Activated gamma-delta T cell (primary cell): ENCODE data around the gene NCSTN.

Experiments used
- DNase-seq: peaks from one replicate; lab custom pipeline; 2025; lab: John Stamatoyannopoulos, UW

The NCSTN gene

GRCh38 chr1:160406131-160406968 is 63.2 kb downstream of the NCSTN start:
- DNase-seq = no peak

DNA sequence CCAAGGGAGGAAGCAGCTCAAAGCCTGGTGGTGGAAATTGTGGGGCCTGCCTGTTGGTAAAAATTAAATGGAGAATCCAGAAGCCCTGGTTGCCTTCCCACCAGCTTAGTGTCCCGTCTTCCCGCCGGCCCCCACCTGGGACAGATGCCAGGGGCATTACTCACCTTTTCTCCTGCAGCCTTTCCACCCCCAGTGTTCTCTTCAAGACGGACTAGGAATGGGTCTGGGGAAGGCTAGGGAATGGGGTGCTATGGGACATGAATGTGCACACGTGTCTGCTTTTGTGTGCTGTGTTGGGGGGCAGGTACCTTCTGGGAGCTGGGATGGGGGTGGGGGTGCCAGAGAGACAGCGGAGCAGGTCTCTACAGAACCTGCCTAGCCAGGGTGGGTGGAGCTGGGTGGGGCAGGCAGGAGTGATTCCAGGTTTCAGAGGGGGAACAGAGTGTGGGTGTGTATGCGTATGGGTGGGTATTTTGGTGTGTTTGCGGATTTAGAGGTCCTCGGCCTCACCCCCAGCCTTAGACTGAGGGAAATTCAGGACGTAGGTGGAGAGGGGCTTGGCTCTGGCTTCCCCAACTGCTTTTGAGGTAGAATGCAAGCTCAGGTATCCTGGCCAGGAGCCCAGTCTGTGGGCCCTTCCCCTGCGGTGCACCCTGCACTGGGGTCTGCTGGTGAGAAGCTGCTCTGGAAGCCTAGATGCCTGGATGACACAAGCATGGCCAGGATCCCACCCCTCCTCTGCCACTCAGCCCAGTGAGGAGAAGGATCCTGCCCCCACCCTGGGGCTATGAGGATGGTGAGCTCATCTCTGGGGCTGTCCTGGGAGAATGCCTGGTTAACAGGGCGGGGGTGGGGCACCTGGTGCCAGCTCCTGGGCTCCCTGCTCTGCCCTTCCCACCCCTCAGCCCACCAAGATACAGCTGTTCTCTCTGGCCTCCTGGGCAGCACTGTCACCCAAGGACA is 64.9 kb downstream of the NCSTN start:
- DNase-seq = no peak
